Measurements from ENCODE around the gene EPN2. TPM values are rescaled to one million over a fixed set of nuclear protein-coding genes. Genes with fewer than 3 reads are reported as not detected.

The EPN2 gene
- total and polyA plus RNA-seq, 2 experiments from 2014 or later, result 34.0 to 149 TPM

- TF ChIP-seq ZNF462 (CRISPR knock-in tag; IDR thresholded peaks at IDR 0.05), result no peak
These were observed 36.6 kb downstream of the EPN2 start (continued) for GRCh38 chr17:19273731-19274130.

- Histone ChIP-seq H2AFZ (no peak overlapping the region), H3K36me3 (ENCODE audit: insufficient read depth) (no peaks in the 10 kb centered on the region), H3K4me3 (no peak overlapping the region), H3K27ac (ENCODE audit: low read depth) (no peak overlapping the region), H3K4me2 (no peak overlapping the region), H3K4me1 (ENCODE audit: insufficient read depth) (peaks cover 5% of the 10 kb centered on the region), H3K79me2 (replicated peaks; ENCODE audit: insufficient read depth) (peaks cover 74% of the 10 kb centered on the region), H3K9me2 (ENCODE audit: insufficient read depth) (no peaks in the 10 kb centered on the region), H4K20me1 (replicated peaks; ENCODE audit: insufficient read depth) (peaks cover 25% of the 10 kb centered on the region), H3F3A (replicated peaks; ENCODE audit: low read depth) (no peaks in the 10 kb centered on the region), H3K27me3 (ENCODE audit: insufficient read depth) (no peaks in the 10 kb centered on the region)
- no peaks in the 10 kb centered on the region for H3K9me3 Mint-ChIP-seq
- DNase-seq (ENCODE audit: low spot score) (no peak), ATAC-seq (no peak)
- peaks cover 30% of the 10 kb centered on the region for H3K4me1 Mint-ChIP-seq
- no peak overlapping the region for H3K27ac Mint-ChIP-seq
- H3K4me3 Mint-ChIP-seq, result no peak overlapping the region
- H3K36me3 Mint-ChIP-seq (ENCODE audit: low read depth), result peaks cover 20% of the 10 kb centered on the region; the same call in 2 of the 3 replicates
- peaks cover 6% of the 10 kb centered on the region for H3K27me3 Mint-ChIP-seq (ENCODE audit: insufficient read depth, low read depth, poor library complexity)
- TF ChIP-seq JUNB (IDR thresholded peaks at IDR 0.05; ENCODE audit: unreplicated experiment) (no peak), EZH2 (IDR thresholded peaks at IDR 0.05; ENCODE audit: low read depth, unreplicated experiment) (no peak), ZNF462 (CRISPR knock-in tag; IDR thresholded peaks at IDR 0.05) (no peak), NANOG (IDR thresholded peaks at IDR 0.05; ENCODE audit: borderline replicate concordance) (no peak), ZNF114 (CRISPR knock-in tag; IDR thresholded peaks at IDR 0.05) (no peak), STAT1 (IDR thresholded peaks at IDR 0.05; ENCODE audit: unreplicated experiment) (no peak), CREB1 (CRISPR knock-in tag; IDR thresholded peaks at IDR 0.05; ENCODE audit: low read depth) (no peak), EZH2phosphoT487 (IDR thresholded peaks at IDR 0.05; ENCODE audit: unreplicated experiment) (no peak), ZNF331 (CRISPR knock-in tag; IDR thresholded peaks at IDR 0.05; ENCODE audit: low read depth) (no peak), POLR2AphosphoS5 (IDR thresholded peaks at IDR 0.05; ENCODE audit: low read depth) (no peak)
These were observed 37.7 kb downstream of the EPN2 start for GRCh38 chr17:19274893-19275292.
